ENCODE results near the gene MYL9. TPM values are rescaled to one million over a fixed set of nuclear protein-coding genes. Genes with fewer than 3 reads are reported as not detected.

MYL9 gene
- total and polyA plus RNA-seq, 10 of the 15 experiments (the other 5 are each of a cell fraction or from before 2014, with no cell fraction given): 0.28 to 1.7 (median 0.63) TPM; not detected in 3

DNA sequence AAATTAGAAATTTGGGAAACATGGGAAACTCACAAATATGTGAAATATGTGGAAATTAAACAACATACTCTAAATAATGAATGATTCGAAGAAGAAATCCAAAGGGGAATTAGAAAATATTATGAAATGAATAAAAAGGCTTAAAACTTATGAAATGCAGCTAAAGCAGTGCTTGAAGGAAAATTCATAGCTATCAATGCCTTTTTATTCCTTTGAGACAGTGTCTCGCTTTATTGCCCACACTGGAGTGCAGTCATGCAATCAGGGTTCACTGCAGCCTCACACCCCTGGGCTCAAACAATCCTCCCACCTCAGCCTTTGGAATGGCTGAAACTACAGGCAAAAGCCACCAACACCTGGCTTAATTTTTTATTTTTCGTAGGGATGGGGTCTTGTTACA is 24.2 kb downstream of the MYL9 start:
- FAIRE-seq (no peak), DNase-seq (ENCODE audit: low read depth, low spot score) (no peak), ATAC-seq (no peak)
- WGBS (ENCODE audit: insufficient coverage, insufficient replicate concordance, low lambda C conversion rate, missing lambda C conversion rate): 89% methylated on average over 3 of the region's 3 CpGs
- peaks cover 5% of the 10 kb centered on the region; the same call in 2 of the 3 replicates for H3K9me3 ChIP-seq (replicated peaks; ENCODE audit: control insufficient read depth, insufficient read depth, low read length)
- RAD21 ChIA-PET (ENCODE audit: unreplicated experiment): interaction anchor here (1.3 kb wide), 1 partner anchor 39 kb away, joined by 5 read pairs; no protein-coding TSS in a partner anchor
- H3K36me3 ChIP-seq (ENCODE audit: control insufficient read depth in 2 of 2, insufficient read depth in 2 of 2, low read length in 1 of 2): no peaks in the 10 kb centered on the region
- H3K27ac ChIP-seq (ENCODE audit: control insufficient read depth, insufficient read depth): no peak overlapping the region
- no peak overlapping the region for H3K4me3 ChIP-seq
- POLR2A ChIA-PET: no interaction called here
- no peak overlapping the region for H3K4me2 ChIP-seq (ENCODE audit: control insufficient read depth, insufficient read depth)
- in situ Hi-C loops (cut with MboI): no loop called here
- CTCF ChIA-PET: interaction anchor here (1.1 to 1.3 kb wide), 2 partner anchors 12 to 23 kb away, joined by 3 read pairs; no protein-coding TSS in a partner anchor
- no peak overlapping the region for H3K9ac ChIP-seq (ENCODE audit: control insufficient read depth, insufficient read depth, low read length)
- no peaks in the 10 kb centered on the region for H4K20me1 ChIP-seq (ENCODE audit: control insufficient read depth, insufficient read depth)
- H3K27me3 ChIP-seq (replicated peaks in 1 of 2; ENCODE audit: control insufficient read depth in 2 of 2, insufficient read depth in 2 of 2, low read length in 1 of 2): no peaks in the 10 kb centered on the region
- no peaks in the 10 kb centered on the region for H3K79me2 ChIP-seq (ENCODE audit: control insufficient read depth, insufficient read depth, low read length)
- intact Hi-C loops (cut with micrococcal nuclease; ENCODE audit: unreplicated experiment): no loop called here
- SMC1A ChIA-PET (ENCODE audit: uncharacterized antibody, unreplicated experiment): interaction anchor here (0.7 to 1.4 kb wide), 2 partner anchors 10 to 29 kb away, joined by 3 to 4 read pairs; no protein-coding TSS in a partner anchor
- no TSS peak for BruUV-seq (replicated peaks)
- H3K4me1 ChIP-seq (ENCODE audit: control insufficient read depth, insufficient read depth, low read length): no peaks in the 10 kb centered on the region
- H2AFZ ChIP-seq (ENCODE audit: control insufficient read depth, low read depth, low read length): no peak overlapping the region
- TF ChIP-seq EZH2 (IDR thresholded peaks at IDR 0.05; ENCODE audit: borderline replicate concordance, control insufficient read depth, low read depth, low read length) (no peak), SUPT20H (IDR thresholded peaks at IDR 0.05; ENCODE audit: borderline replicate concordance, control insufficient read depth, low read depth, low read length) (no peak), HDGF (IDR thresholded peaks at IDR 0.05) (no peak), SREBF2 (IDR thresholded peaks at IDR 0.05; ENCODE audit: low read length) (no peak), CTCF (IDR thresholded peaks at IDR 0.05 in 2 of 3, conservative IDR thresholded peaks at IDR 0.05 in 1 of 3; ENCODE audit: control insufficient read depth in 2 of 3, extremely low read depth in 1 of 3, insufficient read depth in 1 of 3, low read depth in 3 of 3, low read length in 3 of 3) (no peak), SP1 (IDR thresholded peaks at IDR 0.05; ENCODE audit: low read depth, low read length) (no peak), MTA2 (IDR thresholded peaks at IDR 0.05; ENCODE audit: low read depth) (no peak), HDAC6 (IDR thresholded peaks at IDR 0.05; ENCODE audit: unreplicated experiment) (no peak), GABPA (IDR thresholded peaks at IDR 0.05; ENCODE audit: low read depth) (no peak), KLF5 (IDR thresholded peaks at IDR 0.05; ENCODE audit: partially characterized antibody) (no peak), NR2C2 (IDR thresholded peaks at IDR 0.05; ENCODE audit: borderline replicate concordance, control insufficient read depth, insufficient read length, low read depth) (no peak), NFIC (IDR thresholded peaks at IDR 0.05; ENCODE audit: low read depth, low read length) (no peak)
- TF ChIP-seq, protein P1, sequence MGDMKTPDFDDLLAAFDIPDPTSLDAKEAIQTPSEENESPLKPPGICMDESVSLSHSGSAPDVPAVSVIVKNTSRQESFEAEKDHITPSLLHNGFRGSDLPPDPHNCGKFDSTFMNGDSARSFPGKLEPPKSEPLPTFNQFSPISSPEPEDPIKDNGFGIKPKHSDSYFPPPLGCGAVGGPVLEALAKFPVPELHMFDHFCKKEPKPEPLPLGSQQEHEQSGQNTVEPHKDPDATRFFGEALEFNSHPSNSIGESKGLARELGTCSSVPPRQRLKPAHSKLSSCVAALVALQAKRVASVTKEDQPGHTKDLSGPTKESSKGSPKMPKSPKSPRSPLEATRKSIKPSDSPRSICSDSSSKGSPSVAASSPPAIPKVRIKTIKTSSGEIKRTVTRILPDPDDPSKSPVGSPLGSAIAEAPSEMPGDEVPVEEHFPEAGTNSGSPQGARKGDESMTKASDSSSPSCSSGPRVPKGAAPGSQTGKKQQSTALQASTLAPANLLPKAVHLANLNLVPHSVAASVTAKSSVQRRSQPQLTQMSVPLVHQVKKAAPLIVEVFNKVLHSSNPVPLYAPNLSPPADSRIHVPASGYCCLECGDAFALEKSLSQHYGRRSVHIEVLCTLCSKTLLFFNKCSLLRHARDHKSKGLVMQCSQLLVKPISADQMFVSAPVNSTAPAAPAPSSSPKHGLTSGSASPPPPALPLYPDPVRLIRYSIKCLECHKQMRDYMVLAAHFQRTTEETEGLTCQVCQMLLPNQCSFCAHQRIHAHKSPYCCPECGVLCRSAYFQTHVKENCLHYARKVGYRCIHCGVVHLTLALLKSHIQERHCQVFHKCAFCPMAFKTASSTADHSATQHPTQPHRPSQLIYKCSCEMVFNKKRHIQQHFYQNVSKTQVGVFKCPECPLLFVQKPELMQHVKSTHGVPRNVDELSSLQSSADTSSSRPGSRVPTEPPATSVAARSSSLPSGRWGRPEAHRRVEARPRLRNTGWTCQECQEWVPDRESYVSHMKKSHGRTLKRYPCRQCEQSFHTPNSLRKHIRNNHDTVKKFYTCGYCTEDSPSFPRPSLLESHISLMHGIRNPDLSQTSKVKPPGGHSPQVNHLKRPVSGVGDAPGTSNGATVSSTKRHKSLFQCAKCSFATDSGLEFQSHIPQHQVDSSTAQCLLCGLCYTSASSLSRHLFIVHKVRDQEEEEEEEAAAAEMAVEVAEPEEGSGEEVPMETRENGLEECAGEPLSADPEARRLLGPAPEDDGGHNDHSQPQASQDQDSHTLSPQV (IDR thresholded peaks at IDR 0.05): no peak
- TF ChIP-seq, protein P2, sequence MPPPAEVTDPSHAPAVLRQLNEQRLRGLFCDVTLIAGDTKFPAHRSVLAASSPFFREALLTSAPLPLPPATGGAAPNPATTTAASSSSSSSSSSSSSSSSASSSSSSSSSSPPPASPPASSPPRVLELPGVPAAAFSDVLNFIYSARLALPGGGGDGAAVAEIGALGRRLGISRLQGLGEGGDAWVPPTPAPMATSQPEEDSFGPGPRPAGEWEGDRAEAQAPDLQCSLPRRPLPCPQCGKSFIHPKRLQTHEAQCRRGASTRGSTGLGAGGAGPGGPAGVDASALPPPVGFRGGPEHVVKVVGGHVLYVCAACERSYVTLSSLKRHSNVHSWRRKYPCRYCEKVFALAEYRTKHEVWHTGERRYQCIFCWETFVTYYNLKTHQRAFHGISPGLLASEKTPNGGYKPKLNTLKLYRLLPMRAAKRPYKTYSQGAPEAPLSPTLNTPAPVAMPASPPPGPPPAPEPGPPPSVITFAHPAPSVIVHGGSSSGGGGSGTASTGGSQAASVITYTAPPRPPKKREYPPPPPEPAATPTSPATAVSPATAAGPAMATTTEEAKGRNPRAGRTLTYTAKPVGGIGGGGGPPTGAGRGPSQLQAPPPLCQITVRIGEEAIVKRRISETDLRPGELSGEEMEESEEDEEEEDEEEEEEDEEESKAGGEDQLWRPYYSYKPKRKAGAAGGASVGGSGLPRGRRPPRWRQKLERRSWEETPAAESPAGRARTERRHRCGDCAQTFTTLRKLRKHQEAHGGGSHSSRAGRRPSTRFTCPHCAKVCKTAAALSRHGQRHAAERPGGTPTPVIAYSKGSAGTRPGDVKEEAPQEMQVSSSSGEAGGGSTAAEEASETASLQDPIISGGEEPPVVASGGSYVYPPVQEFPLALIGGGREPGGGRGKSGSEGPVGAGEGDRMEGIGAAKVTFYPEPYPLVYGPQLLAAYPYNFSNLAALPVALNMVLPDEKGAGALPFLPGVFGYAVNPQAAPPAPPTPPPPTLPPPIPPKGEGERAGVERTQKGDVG (CRISPR knock-in tag; IDR thresholded peaks at IDR 0.05): no peak
- TF ChIP-seq, protein P3, sequence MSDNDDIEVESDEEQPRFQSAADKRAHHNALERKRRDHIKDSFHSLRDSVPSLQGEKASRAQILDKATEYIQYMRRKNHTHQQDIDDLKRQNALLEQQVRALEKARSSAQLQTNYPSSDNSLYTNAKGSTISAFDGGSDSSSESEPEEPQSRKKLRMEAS (IDR thresholded peaks at IDR 0.05; ENCODE audit: low read depth, low read length): no peak

Data from GM12878 (cell line).